ENCODE measurements around the gene CDKAL1.

- TF ChIP-seq CTCF (IDR thresholded peaks at IDR 0.05) (no peak), POLR2AphosphoS5 (IDR thresholded peaks at IDR 0.05) (no peak), POLR2A (IDR thresholded peaks at IDR 0.05; ENCODE audit: low read depth) (no peak)
Measured at GRCh38 chr6:21115111-21115510, 580.9 kb downstream of the CDKAL1 start.

Measured in esophagus muscularis mucosa (tissue), 3 donors.